Right hindlimb (tissue), 1 donor: ENCODE data around the gene FUOM.

Experiments
- DNase-seq: peaks from one replicate; pipeline ENCODE4 v3.0.0-alpha.2; 2018

FUOM gene

DNA sequence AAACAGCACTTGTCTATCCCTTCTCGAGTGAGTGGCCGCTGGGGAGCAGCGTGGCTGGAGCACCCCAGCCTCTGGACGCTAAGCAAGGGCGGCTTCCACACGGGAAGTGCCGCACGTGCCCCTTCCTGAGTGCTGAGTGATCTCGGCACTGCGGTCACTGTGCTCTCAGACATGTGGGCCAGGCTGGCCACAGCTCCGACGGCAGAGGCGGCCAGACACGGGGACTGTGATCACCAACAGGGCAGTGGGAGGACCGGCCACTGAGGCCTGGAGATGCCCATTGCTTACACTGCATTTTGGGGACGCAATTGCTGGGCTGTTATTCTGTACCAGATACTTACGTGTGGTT lies 8.3 kb upstream of the FUOM start:
- no peak for DNase-seq

- DNase-seq, result no peak
Measured at GRCh38 chr10:133365461-133366129, 7.8 kb upstream of the FUOM start.

- DNase-seq, result no peak
Measured at GRCh38 chr10:133364645-133365431, 7.0 kb upstream of the FUOM start.

DNA sequence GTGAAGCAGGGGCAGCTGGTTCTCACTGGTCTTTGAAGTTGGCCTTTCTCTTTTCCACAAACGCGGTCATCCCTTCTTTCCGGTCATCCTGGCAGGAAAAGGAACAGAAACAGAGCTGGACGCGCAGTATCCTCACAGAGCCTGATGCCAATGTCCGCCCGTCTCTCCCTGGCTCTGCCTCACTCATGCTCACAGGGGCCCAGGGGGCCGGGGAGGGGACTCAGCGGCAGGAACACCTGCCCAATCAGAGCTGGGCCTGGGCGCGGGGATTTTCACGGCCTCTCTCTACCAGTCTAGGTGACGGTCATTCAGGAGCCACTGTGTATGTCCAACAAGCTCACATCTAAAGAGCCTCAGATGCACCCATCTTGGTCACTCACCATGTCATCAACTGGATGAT lies 5.0 kb upstream of the FUOM start:
- no peak for DNase-seq

DNA sequence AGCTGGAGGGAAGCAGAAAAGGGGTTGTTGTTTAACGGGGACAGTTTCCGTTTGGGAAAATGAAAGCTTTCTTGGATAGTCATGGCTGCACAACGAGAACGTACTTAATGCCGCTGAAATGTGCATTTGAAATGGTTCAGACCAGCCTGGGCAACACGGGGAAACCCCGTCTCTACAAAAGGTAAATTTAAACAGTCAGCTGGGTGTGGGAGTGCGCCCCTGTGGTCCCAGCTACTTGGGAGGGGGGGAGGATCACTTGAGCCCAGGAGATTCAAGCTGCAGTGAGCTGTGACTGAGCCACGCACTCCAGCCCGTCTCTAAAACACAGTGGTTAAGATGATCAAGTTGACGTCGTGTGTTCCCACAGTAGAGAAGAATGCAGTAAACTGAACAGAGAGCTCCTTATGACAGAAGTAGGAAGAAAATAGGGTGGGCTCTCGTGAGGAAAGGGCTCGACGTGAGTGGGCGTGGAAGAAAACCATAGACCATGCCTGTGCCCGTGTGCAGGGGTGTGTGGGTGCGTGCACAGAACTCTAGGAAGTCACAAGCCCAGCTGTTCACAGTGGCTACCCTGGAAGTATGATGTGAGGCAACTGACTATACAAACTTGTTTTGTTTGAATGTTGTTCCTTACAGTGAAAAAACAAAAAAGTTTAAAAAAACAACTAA lies 4.1 kb upstream of the FUOM start:
- no peak for DNase-seq

- DNase-seq, result no peak
Measured at GRCh38 chr10:133361227-133361626, 3.4 kb upstream of the FUOM start.

DNA sequence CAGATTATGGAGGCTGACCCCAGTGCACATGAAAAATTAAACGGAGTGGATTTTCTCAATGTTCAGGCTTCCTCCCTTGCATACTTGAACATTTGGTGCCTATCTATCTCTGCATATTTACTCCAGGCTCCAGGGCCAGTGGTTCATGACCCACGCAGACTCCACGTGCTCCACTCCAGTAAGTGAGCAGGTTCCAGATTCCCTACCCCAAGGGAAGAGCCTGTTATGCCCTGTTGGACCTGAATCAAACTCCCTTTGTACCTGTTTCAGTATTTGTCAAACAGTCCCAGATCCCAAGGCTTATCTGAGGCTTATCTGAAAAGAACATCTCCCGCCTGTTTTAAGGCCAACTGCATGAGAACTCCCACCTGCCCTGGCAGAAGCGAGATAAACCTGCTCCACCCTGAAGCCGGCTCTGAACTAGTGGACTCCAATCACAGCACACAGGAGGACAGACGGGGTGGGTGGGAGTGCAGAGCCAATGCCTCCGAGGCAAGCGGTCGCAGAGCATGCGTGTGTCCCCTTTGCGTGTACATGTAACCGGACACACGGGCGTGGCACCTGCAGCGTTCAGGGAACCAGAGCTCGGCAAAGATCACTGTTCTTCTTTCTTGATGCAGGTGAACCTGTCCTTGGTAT lies 2.3 kb upstream of the FUOM start:
- DNase-seq, result no peak

- DNase-seq, result no peak
Measured at GRCh38 chr10:133359554-133359971, 1.7 kb upstream of the FUOM start.

DNA sequence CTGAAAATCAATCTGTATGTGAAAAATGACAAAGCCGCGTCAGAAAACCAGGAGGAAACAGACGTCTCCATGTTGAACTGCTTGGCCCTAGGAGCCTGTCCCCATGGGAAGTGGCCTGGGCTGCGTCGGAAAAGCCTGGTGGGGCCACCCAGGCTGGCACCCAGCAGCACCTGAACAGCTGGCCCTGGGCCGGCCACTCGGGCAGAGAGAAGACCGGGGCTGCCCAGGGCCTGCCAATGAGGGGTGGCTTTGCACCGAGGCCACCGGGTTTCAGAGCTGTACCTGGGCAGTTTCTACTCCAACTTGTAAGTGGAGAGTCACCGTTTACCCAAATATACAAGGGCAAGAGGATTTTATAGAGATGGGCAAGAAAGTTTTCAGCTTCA lies 1.1 kb upstream of the FUOM start:
- no peak for DNase-seq

DNA sequence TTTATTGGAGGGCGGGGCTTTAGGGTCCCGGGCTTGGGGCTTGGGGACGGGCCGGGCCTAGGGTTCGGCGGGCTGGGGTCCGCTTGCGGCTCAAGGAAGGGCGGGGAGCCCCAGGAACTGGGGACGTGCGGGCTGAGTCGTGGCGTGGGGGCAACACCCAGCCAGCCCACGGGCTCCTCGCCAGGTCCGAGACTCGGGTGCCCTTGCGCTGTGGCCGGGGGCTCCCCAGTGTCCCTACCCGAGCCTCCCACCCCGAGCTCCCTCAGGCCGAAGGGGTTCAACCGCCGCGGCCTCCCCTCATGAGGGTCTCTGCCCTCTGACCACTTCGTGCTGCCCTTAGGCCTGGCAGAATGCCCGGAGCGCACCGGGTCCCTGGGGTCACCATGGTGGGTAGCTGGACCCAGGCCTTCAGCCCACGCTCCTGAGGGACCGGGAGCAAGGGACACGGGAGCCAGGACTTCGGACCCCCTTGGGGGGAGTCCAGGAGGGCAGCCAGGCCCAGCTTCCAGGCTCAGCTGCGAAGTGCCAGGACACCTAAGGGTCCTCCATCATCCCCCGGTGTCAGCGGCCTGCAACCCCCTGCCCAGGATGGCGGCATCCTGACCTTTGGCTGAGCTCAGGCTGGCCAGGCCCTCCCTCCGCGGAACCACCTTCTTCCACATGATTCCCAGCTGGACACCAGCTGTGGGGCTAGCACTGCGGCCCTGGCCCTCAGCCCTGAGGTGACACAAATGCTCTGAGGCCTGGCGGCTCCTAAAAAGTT lies 524 bp upstream of the FUOM start:
- no peak for DNase-seq

DNA sequence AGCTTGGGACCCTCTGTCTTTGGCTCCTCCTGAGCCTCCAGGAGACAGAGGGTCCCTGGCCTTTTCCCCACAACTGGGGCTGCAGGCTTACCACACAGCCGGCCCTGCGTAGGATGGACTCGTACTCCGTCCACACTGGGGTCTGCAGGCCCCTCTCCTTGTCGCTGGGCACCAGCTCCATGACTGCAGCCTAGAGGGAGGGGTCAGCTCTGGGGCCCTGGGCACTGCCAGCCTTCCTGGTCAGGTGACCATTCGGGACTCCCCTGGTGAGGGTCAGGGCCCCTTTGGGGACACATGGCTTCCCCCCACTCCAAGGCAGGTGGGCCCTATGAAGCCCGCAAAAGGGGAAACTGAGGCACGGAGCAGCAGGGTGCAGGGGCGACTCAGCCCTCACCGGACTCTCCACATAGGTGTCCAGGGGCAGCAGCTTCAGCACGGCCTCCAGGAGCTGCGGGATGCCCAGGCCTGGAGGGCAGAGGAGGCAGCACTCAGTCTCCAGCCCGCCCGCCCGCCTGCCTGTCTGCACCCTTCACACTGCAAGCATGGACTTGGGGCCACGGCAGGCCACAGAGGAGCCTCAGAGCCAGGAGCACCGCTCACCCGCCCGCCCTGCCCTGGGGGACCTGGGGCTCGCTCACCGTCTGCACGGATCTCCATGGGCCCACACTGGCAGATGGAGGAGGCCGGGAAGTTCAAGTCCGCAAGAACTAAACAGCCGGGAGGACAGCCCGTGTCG lies 1.1 kb downstream of the FUOM start:
- no peak for DNase-seq

- DNase-seq, result no peak
Measured at GRCh38 chr10:133355991-133356390, 1.8 kb downstream of the FUOM start.

DNA sequence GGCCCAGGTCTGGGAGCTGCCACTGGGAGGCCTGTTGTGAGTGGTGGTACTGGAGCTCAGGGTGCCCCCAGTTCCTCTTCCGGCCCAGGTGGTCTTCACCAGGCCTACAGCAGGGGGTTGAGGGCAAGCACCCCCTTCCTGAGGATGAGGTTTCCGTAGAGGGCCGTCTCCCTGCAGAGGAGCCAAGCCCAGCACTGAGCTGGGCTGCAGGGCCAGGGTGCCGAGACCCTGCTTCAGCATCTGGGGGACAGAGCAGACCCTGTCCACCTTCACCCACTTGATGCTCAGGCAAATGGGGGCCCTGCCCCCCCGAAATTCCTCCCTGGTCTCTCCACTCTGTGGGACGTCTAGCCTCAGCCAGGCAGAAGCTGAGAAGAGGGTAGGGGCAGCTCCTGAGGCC lies 2.6 kb downstream of the FUOM start:
- DNase-seq, result no peak

DNA sequence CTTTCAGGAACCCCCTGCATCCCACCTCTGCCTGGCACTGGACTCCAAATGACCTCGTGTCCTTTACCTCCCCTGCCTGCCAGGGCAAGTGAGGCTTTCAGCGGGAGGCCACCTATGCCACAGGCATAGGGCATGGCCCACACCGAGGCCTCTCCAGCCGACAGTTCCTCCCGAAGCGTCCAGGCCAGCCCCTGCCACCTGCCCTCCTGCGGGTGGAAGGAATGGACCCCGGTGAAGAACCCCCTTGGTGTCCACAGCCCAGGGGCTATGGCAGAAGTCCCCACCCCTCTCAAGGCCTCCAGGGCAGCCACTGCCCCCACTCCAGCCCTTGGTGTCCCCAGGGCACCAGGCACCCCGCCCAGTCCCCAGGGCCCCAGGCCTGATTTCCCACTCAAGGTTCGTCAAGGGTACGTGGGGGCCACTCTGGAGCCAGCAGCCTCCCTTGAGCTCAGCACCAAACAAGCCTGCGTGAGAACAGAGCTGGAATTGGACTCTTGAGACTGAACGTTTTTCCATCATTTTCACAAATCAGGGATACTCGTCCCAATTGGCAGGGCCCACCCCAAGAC lies 3.1 kb downstream of the FUOM start:
- no peak for DNase-seq

DNA sequence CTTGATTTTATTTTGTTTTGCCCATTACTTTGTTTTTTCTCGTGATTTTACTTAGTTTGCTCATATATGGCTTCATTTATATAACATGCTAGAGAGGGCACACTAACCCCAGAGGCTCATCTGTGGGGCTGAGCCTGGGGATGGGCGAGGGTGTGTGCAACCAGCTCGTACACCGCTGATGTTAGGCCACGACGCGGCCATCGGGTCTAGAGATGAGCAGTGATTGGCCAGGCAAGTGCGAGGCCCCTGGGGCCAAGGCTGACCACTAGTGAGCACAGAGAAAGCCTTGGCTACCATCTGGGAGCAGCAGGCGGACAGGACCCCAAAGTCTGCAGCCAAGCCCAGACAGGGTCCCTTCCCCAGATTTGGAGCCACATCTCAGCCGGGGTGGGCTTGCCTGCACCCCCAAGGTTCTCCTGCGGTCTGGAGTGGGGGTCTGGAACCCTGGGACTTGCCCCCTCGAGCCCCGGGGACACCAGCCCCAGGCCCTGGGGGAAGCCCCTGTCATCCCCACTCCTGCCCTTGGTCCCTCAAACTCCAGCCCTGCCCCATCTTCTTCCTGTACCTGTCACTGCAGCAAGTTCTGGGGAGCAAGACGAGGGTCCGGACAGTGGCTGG lies 3.7 kb downstream of the FUOM start:
- DNase-seq, result no peak

DNA sequence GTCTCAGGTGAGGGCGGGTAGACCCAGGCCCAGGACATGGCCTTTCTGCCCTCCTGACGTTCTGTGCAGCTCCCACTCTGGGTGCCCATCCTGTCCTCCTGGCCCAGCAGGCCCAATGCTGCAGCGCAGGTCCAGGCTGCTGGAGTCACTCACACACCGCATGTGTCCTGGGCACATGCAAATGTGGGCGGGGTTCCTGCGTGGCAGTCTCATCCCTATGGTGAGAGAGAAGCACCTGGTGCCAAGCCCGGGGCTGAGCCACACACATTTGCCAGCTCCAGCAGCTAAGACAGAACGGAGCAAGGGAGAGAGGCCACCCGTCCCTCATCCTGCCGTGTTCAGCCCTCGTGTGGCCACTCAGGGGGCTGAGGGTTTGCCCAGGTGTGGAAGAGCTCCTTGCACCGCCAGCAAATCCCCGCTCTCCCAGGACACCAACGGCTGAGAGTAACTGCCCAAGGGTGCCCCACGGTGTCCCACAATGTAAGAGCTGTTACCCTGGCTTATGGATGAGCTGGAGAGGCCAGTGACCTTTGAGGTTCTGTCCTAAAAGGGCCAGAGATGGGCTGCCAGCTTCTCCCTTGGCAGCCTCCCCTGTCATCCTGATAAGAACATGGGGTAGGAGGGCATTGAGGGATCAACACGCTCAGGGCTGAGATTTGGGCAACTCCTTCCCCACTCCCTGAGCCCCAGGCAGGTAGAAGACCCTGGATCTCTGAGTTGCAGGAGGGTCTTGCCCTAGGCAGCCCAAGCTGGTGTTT lies 4.4 kb downstream of the FUOM start:
- no peak for DNase-seq

- no peak for DNase-seq
Measured at GRCh38 chr10:133351408-133352318, 6.2 kb downstream of the FUOM start.

DNA sequence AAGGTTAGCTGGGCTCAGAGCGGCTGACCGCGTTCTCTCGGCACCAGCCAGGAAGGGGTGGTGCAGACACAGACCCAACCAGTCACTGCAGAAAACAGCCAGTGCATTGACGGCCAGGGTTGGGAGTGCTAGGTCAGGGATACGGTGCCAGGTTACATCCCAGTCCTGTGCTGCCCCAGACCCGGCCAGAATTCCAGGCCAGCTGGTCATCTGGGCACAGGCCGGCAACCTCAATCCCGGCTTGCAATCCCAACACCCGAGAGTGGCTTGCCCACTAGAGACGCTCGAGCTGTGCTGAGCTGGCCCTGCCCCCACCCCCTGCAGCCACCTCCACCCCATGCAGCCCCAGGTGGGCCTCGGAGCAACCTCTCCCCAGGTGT lies 6.9 kb downstream of the FUOM start:
- no peak for DNase-seq

GRCh38 chr10:133350283-133350949 lies 7.4 kb downstream of the FUOM start:
- DNase-seq, result no peak
